GM04504 (cell line): ENCODE results near the gene NRBF2.
A peak's percentile ranks its signal among the peaks of the same experiment; 100 is the strongest.
"Not testable (repeated sequence)": the region's sequence is repeated elsewhere in the genome, so short reads cannot be mapped to it uniquely, and the experiment has no call there.

Experiments used
- DNase-seq: peaks from one replicate; pipeline ENCODE4 v3.0.0-alpha.2; 2012; ENCODE audit warnings: low read depth

Gene NRBF2

GRCh38 chr10:63119041-63119440, 14.1 kb upstream of the NRBF2 start:
- DNase-seq = no peak

GRCh38 chr10:63120554-63120953, 12.6 kb upstream of the NRBF2 start:
- peak; percentile 96 for DNase-seq

- DNase-seq = no peak
Measured at GRCh38 chr10:63123727-63124362, 9.3 kb upstream of the NRBF2 start.

- no peak for DNase-seq
Measured at GRCh38 chr10:63125459-63125858, 7.7 kb upstream of the NRBF2 start.

- DNase-seq = no peak
Measured at GRCh38 chr10:63128443-63128842, 4.7 kb upstream of the NRBF2 start.

GRCh38 chr10:63129888-63130287, 3.2 kb upstream of the NRBF2 start:
- no peak for DNase-seq

- DNase-seq = no peak
Measured at GRCh38 chr10:63132651-63133055, 475 bp upstream of the NRBF2 start.

- no peak for DNase-seq
Measured at GRCh38 chr10:63133821-63134557, 861 bp downstream of the NRBF2 start.

GRCh38 chr10:63137306-63137705, 4.2 kb downstream of the NRBF2 start:
- DNase-seq = no peak

GRCh38 chr10:63140077-63140476, 6.9 kb downstream of the NRBF2 start:
- no peak for DNase-seq

GRCh38 chr10:63142136-63142535, 9.0 kb downstream of the NRBF2 start:
- no peak for DNase-seq

GRCh38 chr10:63143987-63144386, 10.9 kb downstream of the NRBF2 start:
- no peak for DNase-seq

GRCh38 chr10:63145782-63146181, 12.7 kb downstream of the NRBF2 start:
- no peak for DNase-seq

- DNase-seq = no peak
Measured at GRCh38 chr10:63146503-63146902, 13.4 kb downstream of the NRBF2 start.

- DNase-seq = no peak
Measured at GRCh38 chr10:63150745-63151144, 17.6 kb downstream of the NRBF2 start.

GRCh38 chr10:63153868-63154545, 20.9 kb downstream of the NRBF2 start:
- not testable (repeated sequence) for DNase-seq

- no peak for DNase-seq
Measured at GRCh38 chr10:63154546-63155387, 21.6 kb downstream of the NRBF2 start.

- no peak for DNase-seq
Measured at GRCh38 chr10:63155388-63156020, 22.4 kb downstream of the NRBF2 start.

- no peak for DNase-seq
Measured at GRCh38 chr10:63156236-63156635, 23.1 kb downstream of the NRBF2 start.

- DNase-seq = peak; percentile 66
Measured at GRCh38 chr10:63157845-63158624, 24.9 kb downstream of the NRBF2 start.

- no peak for DNase-seq
Measured at GRCh38 chr10:63161592-63161991, 28.5 kb downstream of the NRBF2 start.
